ENCODE measurements around the gene VSIG8.

- TF ChIP-seq CTCF (IDR thresholded peaks at IDR 0.05; ENCODE audit: low read depth, low read length) (no peak), POLR2A (IDR thresholded peaks at IDR 0.05; ENCODE audit: extremely low read depth, insufficient read length) (no peak)
Measured at GRCh38 chr1:159859767-159860322, 2.6 kb downstream of the VSIG8 start.
